ENCODE measurements around the gene TET2. TPM values are rescaled to one million over a fixed set of nuclear protein-coding genes. Genes with fewer than 3 reads are reported as not detected.

The TET2 gene
- total RNA-seq, 1 donor from 2014 or later: 37.4 TPM

GRCh38 chr4:105236202-105236915 lies 89.7 kb downstream of the TET2 start:
- DNase-seq: no peak

DNA sequence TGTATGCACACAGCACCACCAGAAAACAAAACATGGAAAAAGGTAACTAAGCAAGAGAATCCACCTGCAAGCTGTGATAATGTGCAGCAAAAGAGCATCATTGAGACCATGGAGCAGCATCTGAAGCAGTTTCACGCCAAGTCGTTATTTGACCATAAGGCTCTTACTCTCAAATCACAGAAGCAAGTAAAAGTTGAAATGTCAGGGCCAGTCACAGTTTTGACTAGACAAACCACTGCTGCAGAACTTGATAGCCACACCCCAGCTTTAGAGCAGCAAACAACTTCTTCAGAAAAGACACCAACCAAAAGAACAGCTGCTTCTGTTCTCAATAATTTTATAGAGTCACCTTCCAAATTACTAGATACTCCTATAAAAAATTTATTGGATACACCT lies 90.2 kb downstream of the TET2 start:
- DNase-seq: no peak
- no peak for TF ChIP-seq CTCF (IDR thresholded peaks at IDR 0.05; ENCODE audit: partially characterized antibody, unreplicated experiment)
- Mint-ChIP-seq H3K27ac (ENCODE audit: unreplicated experiment) (no peak overlapping the region), H3K9me3 (ENCODE audit: unreplicated experiment) (peaks cover 2% of the 10 kb centered on the region), H3K27me3 (ENCODE audit: unreplicated experiment) (peaks cover 1% of the 10 kb centered on the region), H3K36me3 (ENCODE audit: unreplicated experiment) (peaks cover 4% of the 10 kb centered on the region), H3K4me3 (ENCODE audit: unreplicated experiment) (no peak overlapping the region), H3K4me1 (ENCODE audit: low read depth, unreplicated experiment) (peaks cover 9% of the 10 kb centered on the region)

More at GRCh38 chr4:105236202-105236915, 89.7 kb downstream of the TET2 start:
- H3K9me3 Mint-ChIP-seq (ENCODE audit: unreplicated experiment): peaks cover 2% of the 10 kb centered on the region
- H3K27ac Mint-ChIP-seq (ENCODE audit: unreplicated experiment): no peak overlapping the region
- H3K4me3 Mint-ChIP-seq (ENCODE audit: unreplicated experiment): no peak overlapping the region
- H3K27me3 Mint-ChIP-seq (ENCODE audit: unreplicated experiment): peaks cover 1% of the 10 kb centered on the region
- TF ChIP-seq CTCF (IDR thresholded peaks at IDR 0.05; ENCODE audit: partially characterized antibody, unreplicated experiment): no peak
- peaks cover 9% of the 10 kb centered on the region for H3K4me1 Mint-ChIP-seq (ENCODE audit: low read depth, unreplicated experiment)
- H3K36me3 Mint-ChIP-seq (ENCODE audit: unreplicated experiment): peaks cover 4% of the 10 kb centered on the region

GRCh38 chr4:105240037-105240436 lies 93.4 kb downstream of the TET2 start:
- H3K27me3 Mint-ChIP-seq (ENCODE audit: unreplicated experiment): no peaks in the 10 kb centered on the region
- H3K36me3 Mint-ChIP-seq (ENCODE audit: unreplicated experiment): peaks cover 4% of the 10 kb centered on the region
- H3K4me3 Mint-ChIP-seq (ENCODE audit: unreplicated experiment): no peak overlapping the region
- no peak overlapping the region for H3K27ac Mint-ChIP-seq (ENCODE audit: unreplicated experiment)
- H3K9me3 Mint-ChIP-seq (ENCODE audit: unreplicated experiment): no peaks in the 10 kb centered on the region
- H3K4me1 Mint-ChIP-seq (ENCODE audit: low read depth, unreplicated experiment): no peaks in the 10 kb centered on the region
- no peak for TF ChIP-seq CTCF (IDR thresholded peaks at IDR 0.05; ENCODE audit: partially characterized antibody, unreplicated experiment)
- DNase-seq: no peak

DNA sequence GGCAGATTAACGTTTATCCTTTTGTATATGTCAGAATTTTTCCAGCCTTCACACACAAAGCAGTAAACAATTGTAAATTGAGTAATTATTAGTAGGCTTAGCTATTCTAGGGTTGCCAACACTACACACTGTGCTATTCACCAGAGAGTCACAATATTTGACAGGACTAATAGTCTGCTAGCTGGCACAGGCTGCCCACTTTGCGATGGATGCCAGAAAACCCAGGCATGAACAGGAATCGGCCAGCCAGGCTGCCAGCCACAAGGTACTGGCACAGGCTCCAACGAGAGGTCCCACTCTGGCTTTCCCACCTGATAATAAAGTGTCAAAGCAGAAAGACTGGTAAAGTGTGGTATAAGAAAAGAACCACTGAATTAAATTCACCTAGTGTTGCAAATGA lies 94.8 kb downstream of the TET2 start:
- H3K27me3 Mint-ChIP-seq (ENCODE audit: unreplicated experiment): no peaks in the 10 kb centered on the region
- TF ChIP-seq CTCF (IDR thresholded peaks at IDR 0.05; ENCODE audit: partially characterized antibody, unreplicated experiment): no peak
- no peak for DNase-seq
- H3K4me3 Mint-ChIP-seq (ENCODE audit: unreplicated experiment): no peak overlapping the region
- no peaks in the 10 kb centered on the region for H3K36me3 Mint-ChIP-seq (ENCODE audit: unreplicated experiment)
- H3K9me3 Mint-ChIP-seq (ENCODE audit: unreplicated experiment): no peaks in the 10 kb centered on the region
- H3K27ac Mint-ChIP-seq (ENCODE audit: unreplicated experiment): no peak overlapping the region
- H3K4me1 Mint-ChIP-seq (ENCODE audit: low read depth, unreplicated experiment): no peaks in the 10 kb centered on the region

- H3K27ac Mint-ChIP-seq (ENCODE audit: unreplicated experiment): no peak overlapping the region
- H3K36me3 Mint-ChIP-seq (ENCODE audit: unreplicated experiment): no peaks in the 10 kb centered on the region
- TF ChIP-seq CTCF (IDR thresholded peaks at IDR 0.05; ENCODE audit: partially characterized antibody, unreplicated experiment): no peak
- DNase-seq: no peak
- no peaks in the 10 kb centered on the region for H3K27me3 Mint-ChIP-seq (ENCODE audit: unreplicated experiment)
- H3K9me3 Mint-ChIP-seq (ENCODE audit: unreplicated experiment): no peaks in the 10 kb centered on the region
- H3K4me3 Mint-ChIP-seq (ENCODE audit: unreplicated experiment): no peak overlapping the region
- no peaks in the 10 kb centered on the region for H3K4me1 Mint-ChIP-seq (ENCODE audit: low read depth, unreplicated experiment)
Observed at GRCh38 chr4:105243446-105243845, 96.8 kb downstream of the TET2 start.
